Kidney (tissue), 14 donors: ENCODE data around the gene NXPE3. TPM values are rescaled to one million over a fixed set of nuclear protein-coding genes. Genes with fewer than 3 reads are reported as not detected.

Source experiments
- DNase-seq, 5 donors: peaks; one replicate each; pipeline ENCODE4 v3.0.0-alpha.2; 2013 to 2020
- FAIRE-seq: peaks from 2 replicates; lab custom pipeline; 2012; peaks lifted over from hg19 to GRCh38; lab: Jason Lieb, UNC
- H3K27ac ChIP-seq, 2 donors: one replicate each; pipeline ENCODE4 v1.7.0; 2013; ENCODE audit warnings: low read depth in 2 of 2, low read length in 2 of 2, inconsistent platforms in 1 of 2
- H3K27me3 ChIP-seq: one replicate; pipeline ENCODE4 v1.7.1; 2013; ENCODE audit warnings: low read length, inconsistent platforms; ENCODE audit not compliant: control insufficient read depth, insufficient read depth
- H3K36me3 ChIP-seq, 3 donors: one replicate each; pipeline versions ENCODE4 v1.7.0 to v1.7.1; 2013; ENCODE audit warnings: low read length in 3 of 3, control low read depth in 1 of 3, inconsistent platforms in 1 of 3; ENCODE audit not compliant: insufficient read depth in 3 of 3, control insufficient read depth in 2 of 3
- H3K4me1 ChIP-seq, 3 donors: one replicate each; pipeline versions ENCODE4 v1.7.0 to v1.7.1; 2013; ENCODE audit warnings: low read length in 3 of 3, inconsistent platforms in 1 of 3, low read depth in 1 of 3; ENCODE audit not compliant: control insufficient read depth in 2 of 3, insufficient read depth in 2 of 3
- H3K4me3 ChIP-seq, 3 donors: one replicate each; pipeline versions ENCODE4 v1.7.0 to v1.8.1; 2013; ENCODE audit warnings: low read length in 3 of 3, control low read depth in 1 of 3, inconsistent platforms in 1 of 3
- H3K9ac ChIP-seq, 3 donors: one replicate each; pipeline versions ENCODE4 v1.7.0 to v1.7.1; 2013; ENCODE audit warnings: low read length in 3 of 3, control low read depth in 1 of 3, inconsistent platforms in 1 of 3
- H3K9me3 ChIP-seq, 3 donors: one replicate each; pipeline versions ENCODE4 v1.7.0 to v1.7.1; 2013; ENCODE audit warnings: low read length in 3 of 3, control low read depth in 1 of 3, inconsistent platforms in 1 of 3; ENCODE audit not compliant: control insufficient read depth in 2 of 3, insufficient read depth in 1 of 3
- CTCF ChIP-seq: IDR thresholded peaks from 3 replicates; pipeline ENCODE4 v1.5.1; 2012; ENCODE audit warnings: mild to moderate bottlenecking, moderate library complexity, borderline replicate concordance; ENCODE audit not compliant: insufficient read depth; ENCODE audit errors: extremely low read depth
- intact Hi-C: fragments of 100-400 bp; cut with DNase I; formaldehyde crosslinking; loops from one replicate; pipeline ENCODE4 v1.11.1; 2022
- polyA plus RNA-seq: library from polyadenylated mRNA; stranded (reverse); fragments of 350-450 nt; fragmentation: Illumina TruSeq; extraction: RNeasy Lipid Tissue Mini Kit (QIAGEN cat#74804); gene quantifications from one replicate; pipeline ENCODE4 v1.2.3, GENCODE V29; 2014; ENCODE audit warnings: low read depth, low replicate concordance; ENCODE audit not compliant: insufficient read depth
- total RNA-seq: library from RNA; stranded (reverse); fragmentation: NEBNext Ultra II Directional; extraction: Animal tissue kit (Norgen Biotek cat#: 25700); gene quantifications from one replicate; pipeline ENCODE4 v1.2.1, GENCODE V29; 2021
- donor health status: control.
- donor health status: control.
- donor health status: control.
- donor health status: control.
- donor health status: control.
- donor health status: DM: yes; HTN: yes; CAD: no.
- donor health status: Normal renal cell carcinoma (clear cell type).

Gene NXPE3
- total and polyA plus RNA-seq, 2 donors from 2014 or later: 4.9 to 13.3 TPM

GRCh38 chr3:101851072-101851770, 72.2 kb downstream of the NXPE3 start:
- Histone ChIP-seq H3K27ac (peak overlapping the region; percentile 96 to 99), H3K4me3 (peak overlapping the region; percentile 82 to 99 (median 91)), H3K27me3 (no peaks in the 10 kb centered on the region), H3K4me1 (peaks cover 0 to 11% (median 9%) of the 10 kb centered on the region in 3 donors), H3K36me3 (peaks cover 4 to 38% (median 33%) of the 10 kb centered on the region in 3 donors), H3K9ac (peak overlapping the region; percentile 60 to 96 (median 84)), H3K9me3 (no peaks in the 10 kb centered on the region)
- intact Hi-C loops: no loop called here
- FAIRE-seq (peak; percentile 19), DNase-seq (peak in 2 of 5 donors; percentile 26 to 42)
- no peak for TF ChIP-seq CTCF

GRCh38 chr3:101851850-101852714, 73.1 kb downstream of the NXPE3 start:
- FAIRE-seq: no peak
- Histone ChIP-seq H3K4me1 (peaks cover 0 to 11% (median 9%) of the 10 kb centered on the region in 3 donors), H3K36me3 (peaks cover 4 to 46% (median 40%) of the 10 kb centered on the region in 3 donors), H3K27me3 (no peaks in the 10 kb centered on the region), H3K4me3 (peak overlapping the region in 2 of 3 donors; percentile 91 to 99), H3K27ac (peak overlapping the region in 1 of 2 donors; percentile 41), H3K9me3 (no peaks in the 10 kb centered on the region), H3K9ac (peak overlapping the region in 1 of 3 donors; percentile 52)
- intact Hi-C loops: no loop called here
- no peak for DNase-seq
- no peak for TF ChIP-seq CTCF

GRCh38 chr3:101852983-101853840, 74.2 kb downstream of the NXPE3 start:
- peak overlapping the region in 1 of 3 donors; percentile 24 for H3K9ac ChIP-seq
- DNase-seq (no peak), FAIRE-seq (no peak)
- peak overlapping the region in 1 of 3 donors; percentile 39 for H3K4me3 ChIP-seq
- H3K27ac ChIP-seq: peak overlapping the region in 1 of 2 donors; percentile 47
- H3K27me3 ChIP-seq: no peaks in the 10 kb centered on the region
- H3K4me1 ChIP-seq: peaks cover 0 to 9% (median 8%) of the 10 kb centered on the region in 3 donors
- no peaks in the 10 kb centered on the region for H3K9me3 ChIP-seq
- intact Hi-C loops: no loop called here
- peaks cover 4 to 56% (median 47%) of the 10 kb centered on the region in 3 donors for H3K36me3 ChIP-seq
- no peak for TF ChIP-seq CTCF
